Lung (tissue), 12 donors: Measurements from ENCODE around the gene AADACL2. TPM values are rescaled to one million over a fixed set of nuclear protein-coding genes. Genes with fewer than 3 reads are reported as not detected.
A peak's percentile ranks its signal among the peaks of the same experiment; 100 is the strongest.

Experiments used
- ATAC-seq: fragments of 200-7000 bp; cut with Tn5 transposase; one replicate; pipeline ENCODE4 v1.9.1; 2020; ENCODE audit warnings: moderate number of reproducible peaks; ENCODE audit not compliant: insufficient read depth, low FRiP score
- DNase-seq, 3 donors: peaks; one replicate each; pipeline ENCODE4 v3.0.0-alpha.2; 2013 to 2017
- H3K27ac ChIP-seq, 2 donors: one replicate each; pipeline ENCODE4 v1.5.1; 2013; ENCODE audit warnings: mild to moderate bottlenecking in 2 of 2, moderate library complexity in 2 of 2, control low read depth in 1 of 2, inconsistent platforms in 1 of 2, low read depth in 1 of 2, low read length in 1 of 2
- H3K27me3 ChIP-seq, 3 donors: one replicate each; pipeline ENCODE4 v1.5.1; 2013; ENCODE audit warnings: low read length in 2 of 3; ENCODE audit not compliant: control insufficient read depth in 3 of 3, insufficient read depth in 3 of 3
- H3K36me3 ChIP-seq, 4 donors: one replicate each; pipeline ENCODE4 v1.5.1; 2013; ENCODE audit warnings: low read length in 4 of 4, mild to moderate bottlenecking in 1 of 4, moderate library complexity in 1 of 4; ENCODE audit not compliant: control insufficient read depth in 4 of 4, insufficient read depth in 4 of 4
- H3K4me1 ChIP-seq, 5 donors: one replicate each; pipeline ENCODE4 v1.5.1; 2013; ENCODE audit warnings: low read length in 5 of 5, mild to moderate bottlenecking in 2 of 5, moderate library complexity in 1 of 5; ENCODE audit not compliant: control insufficient read depth in 5 of 5, insufficient read depth in 5 of 5
- H3K4me3 ChIP-seq: one replicate; pipeline ENCODE4 v1.5.1; 2013; ENCODE audit warnings: mild to moderate bottlenecking, control low read depth, moderate library complexity
- H3K9ac ChIP-seq, 2 donors: one replicate each; pipeline ENCODE4 v1.5.1; 2013; ENCODE audit warnings: low read length in 2 of 2, control low read depth in 1 of 2; ENCODE audit not compliant: insufficient read depth in 1 of 2
- H3K9me3 ChIP-seq, 4 donors: one replicate each; pipeline ENCODE4 v1.5.1; 2013; ENCODE audit warnings: low read length in 3 of 4, mild to moderate bottlenecking in 1 of 4, moderate library complexity in 1 of 4; ENCODE audit not compliant: control insufficient read depth in 4 of 4, insufficient read depth in 3 of 4
- WGBS, 2 donors: extraction: QIAGEN DNeasy Blood & Tissue Kit; methylation state at CpG; one replicate each; pipeline ENCODE4 v1.1.7; 2013; 5-methylcytosine and 5-hydroxymethylcytosine counted together
- polyA plus RNA-seq, 2 donors: library from polyadenylated mRNA; stranded (reverse); fragments of 200-250 nt; gene quantifications; one replicate each; pipeline ENCODE4 v1.2.1, GENCODE V29; 2013
- total RNA-seq, 2 donors: library from RNA; depleted of rRNA in 1 of 2; stranded (reverse); fragments of >200 nt in 1 of 2; gene quantifications; one replicate each; pipeline ENCODE4 v1.2.1, GENCODE V29; 2014 to 2021
- TF ChIP-seq, protein P1 (sequence below): IDR thresholded peaks from 2 replicates; pipeline ENCODE4 v1.5.1; 2012; ENCODE audit warnings: mild to moderate bottlenecking; ENCODE audit errors: control extremely low read depth, extremely low read depth
- donor health status: control.
- donor health status: control.
- donor health status: Bipolar disorder and iron deficiency.
- donor health status: healthy.
- donor health status: DM: yes; HTN: yes; CAD: no.

The AADACL2 gene
- total and polyA plus RNA-seq, 4 donors: 0.14 TPM; not detected in 3

DNA sequence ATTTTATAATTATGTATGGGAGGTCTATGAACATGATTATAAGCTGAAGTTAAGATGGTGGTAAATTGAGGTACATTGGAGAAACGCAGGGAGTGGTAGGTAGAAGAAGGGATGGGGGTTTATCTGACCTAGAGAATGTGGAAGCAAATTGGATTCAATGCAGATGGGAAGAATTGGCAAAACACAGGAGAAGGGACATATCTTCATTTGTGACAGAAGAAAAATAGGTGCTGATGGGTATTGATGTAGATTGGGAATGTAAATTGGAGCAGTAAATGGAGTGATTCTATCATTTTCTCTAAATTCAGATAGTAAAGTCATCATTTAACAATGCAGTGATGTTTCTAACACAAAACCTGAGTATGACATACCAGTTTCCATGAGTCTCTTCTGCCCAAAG, 40.5 kb downstream of the AADACL2 start:
- H3K36me3 ChIP-seq: no peaks in the 10 kb centered on the region
- DNase-seq (no peak), ATAC-seq (no peak)
- WGBS, 2 donors: 93 to 98% methylated on average over 1 of the region's 1 CpG
- no peak overlapping the region for H3K9ac ChIP-seq
- no peak overlapping the region for H3K27ac ChIP-seq
- TF ChIP-seq, protein P1, sequence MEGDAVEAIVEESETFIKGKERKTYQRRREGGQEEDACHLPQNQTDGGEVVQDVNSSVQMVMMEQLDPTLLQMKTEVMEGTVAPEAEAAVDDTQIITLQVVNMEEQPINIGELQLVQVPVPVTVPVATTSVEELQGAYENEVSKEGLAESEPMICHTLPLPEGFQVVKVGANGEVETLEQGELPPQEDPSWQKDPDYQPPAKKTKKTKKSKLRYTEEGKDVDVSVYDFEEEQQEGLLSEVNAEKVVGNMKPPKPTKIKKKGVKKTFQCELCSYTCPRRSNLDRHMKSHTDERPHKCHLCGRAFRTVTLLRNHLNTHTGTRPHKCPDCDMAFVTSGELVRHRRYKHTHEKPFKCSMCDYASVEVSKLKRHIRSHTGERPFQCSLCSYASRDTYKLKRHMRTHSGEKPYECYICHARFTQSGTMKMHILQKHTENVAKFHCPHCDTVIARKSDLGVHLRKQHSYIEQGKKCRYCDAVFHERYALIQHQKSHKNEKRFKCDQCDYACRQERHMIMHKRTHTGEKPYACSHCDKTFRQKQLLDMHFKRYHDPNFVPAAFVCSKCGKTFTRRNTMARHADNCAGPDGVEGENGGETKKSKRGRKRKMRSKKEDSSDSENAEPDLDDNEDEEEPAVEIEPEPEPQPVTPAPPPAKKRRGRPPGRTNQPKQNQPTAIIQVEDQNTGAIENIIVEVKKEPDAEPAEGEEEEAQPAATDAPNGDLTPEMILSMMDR: no peak
- H3K27me3 ChIP-seq: no peaks in the 10 kb centered on the region
- peaks cover 2 to 17% (median 4%) of the 10 kb centered on the region in 5 donors for H3K4me1 ChIP-seq
- H3K9me3 ChIP-seq: no peaks in the 10 kb centered on the region
- H3K4me3 ChIP-seq: no peak overlapping the region

DNA sequence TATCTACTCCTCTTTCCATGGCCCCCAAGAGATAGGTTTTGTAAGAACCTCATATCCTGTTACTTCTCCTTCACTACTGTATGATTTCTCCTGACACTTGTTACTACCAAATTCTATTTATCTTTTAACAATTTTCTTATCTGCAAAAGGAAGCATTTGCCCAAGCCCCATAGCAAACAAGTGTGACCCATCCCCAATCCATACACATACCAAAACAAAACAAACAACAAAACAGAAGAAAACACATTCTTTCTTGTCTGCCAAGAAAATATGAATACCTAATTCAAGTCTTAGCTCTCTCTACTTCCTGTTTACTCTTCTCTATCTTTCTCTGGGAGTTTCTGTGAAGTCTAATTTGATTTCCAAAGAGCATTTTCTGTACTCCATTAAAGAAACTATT, 41.2 kb downstream of the AADACL2 start:
- Histone ChIP-seq H3K27me3 (no peaks in the 10 kb centered on the region), H3K9ac (no peak overlapping the region), H3K4me3 (no peak overlapping the region), H3K36me3 (no peaks in the 10 kb centered on the region), H3K4me1 (peaks cover 2 to 16% (median 4%) of the 10 kb centered on the region in 5 donors), H3K9me3 (no peaks in the 10 kb centered on the region), H3K27ac (no peak overlapping the region)
- DNase-seq (no peak), ATAC-seq (no peak)
- TF ChIP-seq, protein P1: no peak

DNA sequence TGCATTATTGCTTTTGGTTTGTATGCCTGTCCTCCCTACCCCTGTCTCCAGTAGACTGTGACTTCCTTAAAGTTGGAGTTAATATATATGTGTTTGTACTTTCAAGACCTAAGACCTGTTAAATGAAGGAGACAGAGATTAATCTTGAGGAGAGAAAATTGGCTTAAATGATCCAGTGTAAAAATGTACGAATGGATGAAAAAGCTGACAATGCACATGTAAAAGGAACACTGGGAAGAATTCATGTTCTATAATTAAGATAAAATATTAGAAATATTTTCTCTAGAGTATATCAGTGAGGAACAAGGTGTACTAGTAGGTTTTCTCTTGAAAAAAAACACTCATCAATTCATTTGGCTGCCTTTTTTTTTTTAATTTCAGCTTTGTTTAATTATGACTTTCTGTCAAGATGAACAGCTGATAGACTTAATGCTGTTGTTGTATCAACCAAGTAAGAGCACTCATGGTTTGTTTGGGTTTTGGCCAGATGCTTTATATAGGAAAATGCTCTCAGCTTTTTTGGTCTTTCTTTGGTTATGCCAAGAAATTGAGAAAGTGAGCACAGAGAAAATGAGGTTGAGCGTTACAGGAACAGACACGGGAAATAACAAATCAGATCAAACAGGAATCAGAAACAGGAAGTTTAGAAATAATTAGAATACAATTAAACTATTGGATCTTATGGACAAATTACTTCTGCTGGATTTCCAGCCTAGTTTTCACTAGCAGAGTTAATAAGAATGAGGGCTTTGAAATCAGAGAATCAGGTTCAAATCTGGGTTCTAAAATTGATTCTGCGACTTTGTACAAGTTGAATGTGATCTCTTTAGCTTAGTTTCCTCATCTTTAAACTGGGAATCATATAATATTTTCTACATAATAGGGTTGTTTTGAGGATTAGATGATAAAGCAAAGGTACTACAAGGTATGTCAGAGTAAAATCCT, 41.9 kb downstream of the AADACL2 start:
- H3K27ac ChIP-seq: no peak overlapping the region
- DNase-seq (peak in 2 of 3 donors; percentile 16 to 43), ATAC-seq (no peak)
- 51 to 53% methylated on average over 4 of the region's 4 CpGs for WGBS, 2 donors
- peaks cover 0 to 10% (median 4%) of the 10 kb centered on the region in 5 donors for H3K4me1 ChIP-seq
- H3K9me3 ChIP-seq: no peaks in the 10 kb centered on the region
- H3K4me3 ChIP-seq: no peak overlapping the region
- no peaks in the 10 kb centered on the region for H3K36me3 ChIP-seq
- no peak overlapping the region for H3K9ac ChIP-seq
- H3K27me3 ChIP-seq: no peaks in the 10 kb centered on the region
- TF ChIP-seq, protein P1: no peak
